T-helper 2 cell treated with Interferon-gamma antibody and Interleukin-4, amounts not matched to agents 100 ng/mL and 5 ng/mL, for 36 hours (primary cell): ENCODE data around the gene USP35. TPM values are rescaled to one million over a fixed set of nuclear protein-coding genes. Genes with fewer than 3 reads are reported as not detected.
"Not testable (repeated sequence)": the region's sequence is repeated elsewhere in the genome, so short reads cannot be mapped to it uniquely, and the experiment has no call there.

Source experiments
- intact Hi-C: fragments of 100-400 bp; cut with micrococcal nuclease; formaldehyde crosslinking; loops from one replicate; pipeline ENCODE4 v1.15.1; 2023
- total RNA-seq: library from RNA; stranded (reverse); gene quantifications from 2 replicates; pipeline ENCODE4 v1.2.3, GENCODE V29; 2022

The USP35 gene
- total RNA-seq, 1 donor from 2014 or later: 14.6 TPM

- intact Hi-C loops: no loop called here
Measured at GRCh38 chr11:78231962-78232501, 43.3 kb downstream of the USP35 start.

DNA sequence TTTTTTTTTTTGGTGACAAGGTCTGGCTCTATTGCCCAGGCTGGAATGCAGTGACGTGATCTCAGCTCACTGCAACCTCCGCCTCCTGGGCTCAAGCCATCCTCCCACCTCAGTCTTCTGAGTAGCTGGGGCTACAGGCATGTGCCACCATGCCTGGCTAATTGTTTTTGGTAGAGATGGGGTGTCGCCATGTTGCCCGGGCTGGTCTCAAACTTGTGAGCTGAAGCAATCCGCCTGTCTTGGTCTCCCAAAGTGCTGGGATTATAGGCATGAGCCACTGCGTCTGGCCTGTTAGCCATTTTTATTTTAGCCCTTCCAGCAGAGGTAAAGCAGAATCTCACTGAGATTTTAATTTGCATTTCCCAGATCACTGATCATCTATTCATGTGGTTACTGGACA lies 44.3 kb downstream of the USP35 start:
- intact Hi-C loops: not testable (repeated sequence)

- intact Hi-C loops: no loop called here
Measured at GRCh38 chr11:78234006-78234405, 45.3 kb downstream of the USP35 start.

DNA sequence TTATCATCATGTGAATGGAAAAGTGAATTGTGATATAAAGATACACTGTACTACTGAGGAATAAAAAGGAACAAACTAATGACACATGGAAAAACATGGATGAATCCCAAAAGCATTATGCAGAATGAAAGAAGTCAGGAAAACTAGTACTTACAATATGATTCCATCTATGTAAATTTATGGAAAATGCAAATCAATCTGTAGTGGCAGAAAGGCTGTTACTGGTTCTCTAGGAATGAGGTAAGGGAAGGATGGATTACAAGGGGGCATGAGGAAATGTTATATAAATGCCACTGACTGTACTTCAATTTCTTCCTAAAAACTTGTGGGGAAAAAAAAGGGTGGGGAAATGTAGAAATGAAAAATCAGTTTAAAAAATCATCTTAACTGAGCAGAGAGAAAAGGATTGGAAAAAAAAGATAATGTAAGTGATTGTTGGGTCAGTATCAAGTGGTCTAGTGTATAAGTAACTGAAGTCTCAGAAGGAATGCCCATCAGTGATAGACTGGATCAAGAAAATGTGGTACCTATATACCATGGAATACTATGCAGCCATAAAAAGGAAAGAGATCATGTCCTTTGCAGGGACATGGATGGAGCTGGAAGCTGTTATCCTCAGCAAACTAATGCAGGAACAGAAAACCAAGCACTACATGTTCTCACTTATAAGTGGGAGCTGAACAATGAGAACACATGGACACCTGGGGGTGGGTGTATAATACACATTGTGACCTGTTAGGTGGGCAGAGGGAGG lies 48.8 kb downstream of the USP35 start:
- intact Hi-C loops: no loop called here

- intact Hi-C loops: no loop called here
Measured at GRCh38 chr11:78239781-78240180, 51.1 kb downstream of the USP35 start.

GRCh38 chr11:78241475-78241874 lies 52.8 kb downstream of the USP35 start:
- intact Hi-C loops: no loop called here

GRCh38 chr11:78244080-78244479 lies 55.4 kb downstream of the USP35 start:
- intact Hi-C loops: no loop called here

DNA sequence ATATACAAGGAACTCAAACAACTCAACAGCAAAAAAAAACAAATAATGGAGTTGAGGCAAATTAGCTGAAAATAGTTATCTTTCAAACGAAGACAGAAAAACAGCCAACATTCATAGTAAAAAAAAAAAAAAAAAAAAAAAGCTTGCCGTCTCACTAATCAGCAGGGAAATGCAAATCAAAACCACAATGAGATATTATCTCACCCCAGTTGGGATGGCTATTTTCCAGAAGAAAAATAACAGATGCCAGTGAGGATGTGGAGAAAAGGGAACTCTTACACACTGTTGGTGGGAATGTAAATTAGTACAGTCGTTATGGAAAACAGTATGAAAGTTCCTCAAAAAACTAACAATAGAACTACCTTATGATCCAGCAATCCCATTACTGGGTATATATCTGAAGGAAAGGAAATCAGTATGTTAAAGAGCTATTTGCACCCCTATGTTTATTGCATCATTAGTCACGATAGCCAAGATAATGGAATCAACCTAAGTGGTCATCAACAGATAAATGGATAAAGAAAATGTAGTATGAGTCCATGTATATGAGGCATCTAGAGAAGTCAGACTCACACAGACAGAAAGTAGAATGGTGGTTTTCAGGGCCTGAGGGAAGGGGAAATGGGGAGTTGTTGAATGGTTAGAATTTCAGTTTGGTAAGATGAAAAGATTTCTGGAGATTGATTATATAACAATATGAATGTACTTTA lies 56.0 kb downstream of the USP35 start:
- intact Hi-C loops: no loop called here

DNA sequence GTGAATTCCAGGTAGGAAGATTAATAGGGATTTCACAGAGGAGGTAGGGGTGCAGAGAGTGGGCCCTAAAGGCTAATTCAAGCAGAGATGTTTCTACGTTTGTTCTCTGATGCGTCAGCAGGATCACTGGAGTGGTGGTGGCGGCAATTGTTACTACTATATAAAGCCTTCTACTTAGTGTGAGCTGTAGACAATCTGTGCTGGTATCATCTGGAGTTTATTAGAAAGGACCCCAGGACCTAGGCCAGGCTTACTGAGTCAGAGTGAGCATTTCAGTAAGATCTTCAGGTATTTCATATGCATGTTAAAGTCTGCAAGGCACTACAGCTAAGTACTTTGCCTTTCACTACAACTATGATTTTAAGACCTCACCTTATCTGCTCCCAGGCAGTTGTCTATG lies 59.5 kb downstream of the USP35 start:
- intact Hi-C loops: no loop called here

GRCh38 chr11:78248903-78249302 lies 60.2 kb downstream of the USP35 start:
- intact Hi-C loops: no loop called here

- intact Hi-C loops: no loop called here
Measured at GRCh38 chr11:78250099-78250498, 61.4 kb downstream of the USP35 start.

DNA sequence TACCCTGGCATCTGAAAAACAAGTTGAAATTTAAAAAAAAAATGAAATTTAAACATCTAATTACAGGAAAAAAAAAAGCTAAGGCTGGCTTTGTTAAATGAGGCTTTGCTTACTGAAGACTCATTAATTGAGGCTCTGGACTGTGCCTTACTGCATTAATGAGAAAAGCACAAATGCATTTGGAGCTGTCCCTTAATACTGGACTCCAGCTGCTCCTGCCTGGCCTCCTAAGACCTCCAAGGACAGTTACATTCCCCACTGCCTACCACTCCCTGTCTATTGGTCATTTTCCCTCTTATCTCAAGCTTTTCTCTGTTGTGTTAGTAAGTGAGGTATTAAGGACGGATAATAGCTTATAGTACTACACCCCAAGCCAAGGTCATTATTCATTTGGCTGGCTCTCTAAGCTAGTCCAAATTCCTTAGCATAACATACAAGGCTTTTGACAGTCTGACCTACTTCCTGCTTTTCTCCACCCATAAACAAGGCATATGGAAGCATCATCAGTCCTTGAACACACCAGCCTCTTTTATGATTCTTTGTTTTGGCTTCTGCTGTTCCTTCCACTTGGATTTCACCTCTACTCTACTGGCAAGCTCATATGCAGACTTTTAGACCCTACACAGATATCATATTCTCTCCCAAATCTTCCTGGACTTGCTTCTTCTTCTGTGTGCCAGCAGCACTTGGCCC lies 62.5 kb downstream of the USP35 start:
- intact Hi-C loops: no loop called here

DNA sequence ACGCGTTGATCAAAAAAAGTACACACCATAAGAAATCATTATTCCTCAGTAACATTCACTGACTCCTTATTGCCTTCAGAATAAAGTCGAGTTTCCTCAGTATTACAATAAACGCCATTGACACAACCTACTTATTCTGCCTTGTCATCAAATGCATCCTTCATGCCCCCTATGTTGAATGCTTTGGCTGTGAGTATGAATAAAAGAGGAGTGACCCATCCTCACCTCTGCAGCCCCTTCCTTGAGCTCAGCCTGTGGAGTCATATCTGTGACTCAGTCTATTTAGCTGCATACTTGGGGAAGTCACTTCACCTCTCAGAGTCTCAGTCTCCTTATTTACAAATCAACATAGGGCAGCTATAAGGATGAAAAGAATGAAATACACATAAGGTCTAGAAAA lies 65.1 kb downstream of the USP35 start:
- intact Hi-C loops: no loop called here

GRCh38 chr11:78254268-78254667 lies 65.5 kb downstream of the USP35 start:
- intact Hi-C loops: no loop called here

DNA sequence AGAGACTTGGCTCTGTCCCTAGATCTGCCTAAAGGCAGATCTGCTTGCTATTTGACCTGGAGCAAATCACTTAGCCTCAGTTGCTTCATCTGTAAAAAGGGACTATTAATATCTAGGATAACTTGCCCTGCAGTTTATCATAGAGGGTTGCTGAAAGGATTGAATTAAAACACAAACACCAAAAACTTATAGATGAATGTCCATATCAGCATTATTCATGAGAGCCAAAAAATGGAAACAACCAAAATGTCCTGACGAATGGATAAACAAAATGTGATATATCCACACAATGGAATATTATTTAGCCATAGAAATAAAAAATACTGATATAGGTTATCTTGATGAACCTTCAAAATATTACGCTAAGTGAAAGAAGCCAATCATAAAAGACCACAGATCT lies 67.2 kb downstream of the USP35 start:
- intact Hi-C loops: no loop called here

DNA sequence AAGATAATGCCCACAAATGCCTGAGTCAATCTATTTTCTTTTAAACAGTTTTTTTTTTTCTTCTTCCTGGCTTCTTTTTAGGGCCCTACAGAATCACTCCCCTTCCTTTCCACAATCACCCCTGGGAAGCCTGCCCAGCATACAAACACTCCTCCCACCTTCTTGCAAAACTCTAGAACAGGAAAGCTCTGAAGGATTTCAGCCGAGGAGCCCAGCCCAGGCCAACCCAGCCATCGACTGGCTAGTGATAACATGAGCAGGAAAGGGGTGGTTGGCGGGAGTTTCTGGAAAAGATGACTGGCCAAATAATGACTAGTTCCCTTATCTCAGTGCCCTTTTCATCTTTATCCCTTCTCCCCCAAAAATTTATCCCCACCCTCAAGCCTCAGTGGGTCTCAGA lies 68.2 kb downstream of the USP35 start:
- intact Hi-C loops: no loop called here

- intact Hi-C loops: no loop called here
Measured at GRCh38 chr11:78257654-78258053, 68.9 kb downstream of the USP35 start.

- intact Hi-C loops: no loop called here
Measured at GRCh38 chr11:78259777-78260487, 71.2 kb downstream of the USP35 start.

DNA sequence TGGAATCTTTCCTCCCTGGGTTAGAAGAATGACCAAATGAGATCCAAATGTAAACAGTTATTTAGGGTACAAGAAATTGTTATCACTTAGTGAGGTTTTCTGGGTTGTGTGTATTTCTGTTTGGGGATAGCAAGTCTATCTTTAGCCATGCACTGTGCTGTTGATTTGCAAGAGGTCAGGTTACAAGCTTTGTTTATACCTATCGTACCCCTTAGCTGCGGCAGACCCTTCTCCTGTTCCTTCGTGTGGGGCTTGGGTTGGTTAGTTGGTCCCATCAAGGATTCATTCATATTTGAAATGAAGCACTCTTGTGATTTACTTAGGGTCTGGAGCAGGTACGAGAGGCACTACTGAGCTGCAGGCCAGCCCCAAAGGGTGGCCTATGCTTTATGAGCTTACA lies 72.6 kb downstream of the USP35 start:
- intact Hi-C loops: no loop called here

DNA sequence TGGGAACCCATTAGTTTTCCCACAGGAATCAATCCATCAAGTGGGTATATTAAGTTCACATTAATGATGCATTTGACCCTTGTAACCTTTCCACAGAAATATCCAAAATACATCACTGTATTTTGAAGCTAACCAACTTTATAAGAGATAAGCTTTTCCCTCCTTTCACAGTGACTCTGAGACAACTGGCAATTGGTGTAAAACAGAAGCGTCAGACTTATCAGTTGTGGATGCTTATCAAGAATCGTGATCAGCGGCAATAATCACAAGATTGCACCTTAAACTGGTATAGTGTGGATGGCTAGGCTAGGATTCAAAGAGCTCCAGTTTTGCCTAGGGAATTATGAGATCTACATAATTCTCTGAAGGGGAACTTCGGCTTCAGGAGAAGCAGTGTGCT lies 73.1 kb downstream of the USP35 start:
- intact Hi-C loops: no loop called here

GRCh38 chr11:78262238-78262637 lies 73.5 kb downstream of the USP35 start:
- intact Hi-C loops: no loop called here

- intact Hi-C loops: no loop called here
Measured at GRCh38 chr11:78262691-78263090, 74.0 kb downstream of the USP35 start.
